SK-N-SH treated with all-trans-retinoic acid at 6 μM for 48 hours (cell line): ENCODE data around the gene AURKB.

ENCODE experiments used
- ATAC-seq: fragments of 200-7000 bp; cut with Tn5 transposase; 3 replicates; pipeline ENCODE4 v1.9.1; 2020; ENCODE audit warnings: mild to moderate bottlenecking, moderate library complexity
- ARNTL ChIP-seq: fragments of 450-650 bp; formaldehyde crosslinking; IDR thresholded peaks from 2 replicates; pipeline ENCODE4 v1.5.0; 2020; ENCODE audit warnings: low read depth, mild to moderate bottlenecking, moderate library complexity, borderline replicate concordance
- BACH2 ChIP-seq: fragments of 250-450 bp; sonication (Bioruptor Pico); IDR thresholded peaks from 2 replicates; pipeline ENCODE4 v1.9.0; 2021; ENCODE audit warnings: mild to moderate bottlenecking, borderline replicate concordance
- CREB5 ChIP-seq: fragments of 250-450 bp; sonication (Bioruptor Pico); IDR thresholded peaks from 2 replicates; pipeline ENCODE4 v1.5.1; 2020; ENCODE audit warnings: low read depth, mild to moderate bottlenecking, moderate library complexity
- CSDC2 ChIP-seq: fragments of 250-450 bp; sonication (Bioruptor Pico); IDR thresholded peaks from 2 replicates; pipeline ENCODE4 v1.5.0; 2020; ENCODE audit warnings: mild to moderate bottlenecking, moderate library complexity
- CSRNP3 ChIP-seq: fragments of 250-450 bp; sonication (Bioruptor Pico); IDR thresholded peaks from 2 replicates; pipeline ENCODE4 v1.5.1; 2021; ENCODE audit warnings: mild to moderate bottlenecking, moderate library complexity
- ESRRG ChIP-seq: fragments of 250-450 bp; sonication (Bioruptor Pico); IDR thresholded peaks from 2 replicates; pipeline ENCODE4 v1.6.1; 2021; ENCODE audit warnings: mild to moderate bottlenecking
- GLIS3 ChIP-seq: fragments of 250-450 bp; sonication (Bioruptor Pico); IDR thresholded peaks from 2 replicates; pipeline ENCODE4 v1.5.0; 2020; ENCODE audit warnings: mild to moderate bottlenecking, moderate library complexity
- ISL1 ChIP-seq: fragments of 250-450 bp; sonication (Bioruptor Pico); IDR thresholded peaks from 2 replicates; pipeline ENCODE4 v2.1.2; 2022; ENCODE audit warnings: mild to moderate bottlenecking, moderate library complexity
- OSR1 ChIP-seq: fragments of 250-450 bp; sonication (Bioruptor Pico); IDR thresholded peaks from 2 replicates; pipeline ENCODE4 v1.8.0; 2022; ENCODE audit warnings: moderate library complexity, mild to moderate bottlenecking, inconsistent platforms
- PATZ1 ChIP-seq: fragments of 250-450 bp; sonication (Bioruptor Pico); IDR thresholded peaks from 2 replicates; pipeline ENCODE4 v1.8.0; 2020; ENCODE audit warnings: mild to moderate bottlenecking, moderate library complexity, borderline replicate concordance
- POU6F1 ChIP-seq: fragments of 250-450 bp; sonication (Bioruptor Pico); IDR thresholded peaks from 2 replicates; pipeline ENCODE4 v1.8.0; 2021; ENCODE audit warnings: low read depth, mild to moderate bottlenecking, moderate library complexity, borderline replicate concordance
- PPARA ChIP-seq: fragments of 250-450 bp; sonication (Bioruptor Pico); IDR thresholded peaks from 2 replicates; pipeline ENCODE4 v1.5.0; 2020; ENCODE audit warnings: mild to moderate bottlenecking, borderline replicate concordance
- RARB ChIP-seq: fragments of 250-450 bp; sonication (Bioruptor Pico); IDR thresholded peaks from 2 replicates; pipeline ENCODE4 v1.8.0; 2021; ENCODE audit warnings: mild to moderate bottlenecking, moderate library complexity
- SNAI2 ChIP-seq: fragments of 250-450 bp; sonication (Bioruptor Pico); IDR thresholded peaks from 2 replicates; pipeline ENCODE4 v1.5.0; 2020; ENCODE audit warnings: mild to moderate bottlenecking, moderate library complexity
- TCF4 ChIP-seq: fragments of 250-450 bp; sonication (Bioruptor Pico); IDR thresholded peaks from 2 replicates; pipeline ENCODE4 v1.8.0; 2021; ENCODE audit warnings: mild to moderate bottlenecking, moderate library complexity, borderline replicate concordance
- TOX ChIP-seq: fragments of 250-450 bp; sonication (Bioruptor Pico); IDR thresholded peaks from 2 replicates; pipeline ENCODE4 v1.8.0; 2021; ENCODE audit warnings: mild to moderate bottlenecking, moderate library complexity, borderline replicate concordance
- TSHZ2 ChIP-seq: fragments of 250-450 bp; sonication (Bioruptor Pico); IDR thresholded peaks from 2 replicates; pipeline ENCODE4 v1.5.0; 2020; ENCODE audit warnings: mild to moderate bottlenecking, moderate library complexity
- ZC3H10 ChIP-seq: fragments of 250-450 bp; sonication (Bioruptor Pico); IDR thresholded peaks from 2 replicates; pipeline ENCODE4 v1.5.1; 2021; ENCODE audit warnings: mild to moderate bottlenecking, moderate library complexity
- ZFP3 ChIP-seq: fragments of 250-450 bp; sonication (Bioruptor Pico); IDR thresholded peaks from 2 replicates; pipeline ENCODE4 v1.5.0; 2020; ENCODE audit warnings: mild to moderate bottlenecking, moderate library complexity
- ZFP30 ChIP-seq: fragments of 450-650 bp; formaldehyde crosslinking; IDR thresholded peaks from 2 replicates; pipeline ENCODE4 v1.5.0; 2022; ENCODE audit warnings: mild to moderate bottlenecking, moderate library complexity
- ZNF565 ChIP-seq: fragments of 450-650 bp; formaldehyde crosslinking; conservative IDR thresholded peaks from 2 replicates; pipeline ENCODE4 v1.5.0; 2020; ENCODE audit warnings: low read depth, mild to moderate bottlenecking, moderate library complexity
- ZNF70 ChIP-seq: fragments of 450-650 bp; formaldehyde crosslinking; IDR thresholded peaks from 2 replicates; pipeline ENCODE4 v1.5.0; 2020; ENCODE audit warnings: mild to moderate bottlenecking, moderate library complexity

The AURKB gene

GRCh38 chr17:8209907-8210760, at the start of gene AURKB:
TSS of gene AURKB (minus strand) at chr17:8210575. CDS start at chr17:8210224, 351 bp downstream.
- peak; percentile 97 for ATAC-seq
- TF ChIP-seq CSRNP3 = no peak
- TF ChIP-seq ZFP30 (CRISPR knock-in tag) = no peak
- TF ChIP-seq BACH2 (CRISPR knock-in tag) = no peak
- no peak for TF ChIP-seq GLIS3 (CRISPR knock-in tag)
- TF ChIP-seq RARB (CRISPR knock-in tag) = no peak
- TF ChIP-seq POU6F1 = no peak
- TF ChIP-seq ZNF70 = no peak
- TF ChIP-seq PPARA (CRISPR knock-in tag) = no peak
- TF ChIP-seq CREB5 = no peak
- TF ChIP-seq TSHZ2 (CRISPR knock-in tag) = no peak
- no peak for TF ChIP-seq ARNTL (CRISPR knock-in tag)
- no peak for TF ChIP-seq ZFP3
- TF ChIP-seq, all 23 proteins: peak for 0

- ATAC-seq = no peak
- no peak for TF ChIP-seq ESRRG (CRISPR knock-in tag)
- no peak for TF ChIP-seq ARNTL (CRISPR knock-in tag)
- no peak for TF ChIP-seq CREB5
- no peak for TF ChIP-seq ZFP3
- no peak for TF ChIP-seq ZNF70
- no peak for TF ChIP-seq CSRNP3
- TF ChIP-seq GLIS3 (CRISPR knock-in tag) = no peak
- no peak for TF ChIP-seq ISL1 (CRISPR knock-in tag)
- no peak for TF ChIP-seq ZC3H10 (CRISPR knock-in tag)
- TF ChIP-seq POU6F1 = no peak
- no peak for TF ChIP-seq SNAI2 (CRISPR knock-in tag)
- TF ChIP-seq OSR1 (CRISPR knock-in tag) = no peak
- TF ChIP-seq TOX (CRISPR knock-in tag) = no peak
- TF ChIP-seq PPARA (CRISPR knock-in tag) = no peak
- TF ChIP-seq ZNF565 (CRISPR knock-in tag) = no peak
- no peak for TF ChIP-seq CSDC2 (CRISPR knock-in tag)
- TF ChIP-seq RARB (CRISPR knock-in tag) = no peak
- no peak for TF ChIP-seq TCF4
- no peak for TF ChIP-seq PATZ1 (CRISPR knock-in tag)
Measured at GRCh38 chr17:8257801-8258200, 47.4 kb upstream of the AURKB start.
